Fibroblast of villous mesenchyme (primary cell): ENCODE results near the gene CRYBB3. TPM values are rescaled to one million over a fixed set of nuclear protein-coding genes. Genes with fewer than 3 reads are reported as not detected.

ENCODE experiments used
- DNase-seq: peaks from one replicate; pipeline ENCODE4 v3.0.0-alpha.2; 2010; ENCODE audit warnings: low read depth
- H3K4me3 ChIP-seq: 2 replicates; pipeline ENCODE4 v1.5.1; 2011; ENCODE audit warnings: low read depth, mild to moderate bottlenecking, low read length
- total RNA-seq: library from RNA; depleted of rRNA; stranded (reverse); fragments of >200 nt; gene quantifications from 2 replicates; pipeline ENCODE4 v1.2.3, GENCODE V29; 2012
- TF ChIP-seq, protein P1 (sequence below): IDR thresholded peaks from 2 replicates; pipeline ENCODE4 v1.5.1; 2012; ENCODE audit warnings: low read depth, mild to moderate bottlenecking, low read length; ENCODE audit not compliant: insufficient read depth

CRYBB3 gene
- total RNA-seq, 1 donor = not detected

DNA sequence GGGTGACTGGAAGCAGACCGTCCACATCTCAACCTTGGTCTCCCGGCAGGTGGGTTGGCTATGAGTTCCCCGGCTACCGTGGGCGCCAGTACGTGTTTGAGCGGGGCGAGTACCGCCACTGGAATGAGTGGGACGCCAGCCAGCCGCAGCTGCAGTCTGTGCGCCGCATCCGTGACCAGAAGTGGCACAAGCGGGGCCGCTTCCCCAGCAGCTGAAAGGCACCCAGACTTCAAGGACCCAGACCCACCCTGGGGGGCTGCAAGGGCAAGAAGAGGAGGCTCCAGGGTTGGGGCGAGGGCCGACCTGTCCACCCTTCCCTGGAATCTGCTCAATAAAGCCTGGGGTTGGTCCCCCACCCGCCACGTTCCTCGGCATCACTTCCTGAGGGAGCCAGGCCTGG is 7.3 kb downstream of the CRYBB3 start:
- DNase-seq = no peak
- H3K4me3 ChIP-seq = no peak overlapping the region
- TF ChIP-seq, protein P1, sequence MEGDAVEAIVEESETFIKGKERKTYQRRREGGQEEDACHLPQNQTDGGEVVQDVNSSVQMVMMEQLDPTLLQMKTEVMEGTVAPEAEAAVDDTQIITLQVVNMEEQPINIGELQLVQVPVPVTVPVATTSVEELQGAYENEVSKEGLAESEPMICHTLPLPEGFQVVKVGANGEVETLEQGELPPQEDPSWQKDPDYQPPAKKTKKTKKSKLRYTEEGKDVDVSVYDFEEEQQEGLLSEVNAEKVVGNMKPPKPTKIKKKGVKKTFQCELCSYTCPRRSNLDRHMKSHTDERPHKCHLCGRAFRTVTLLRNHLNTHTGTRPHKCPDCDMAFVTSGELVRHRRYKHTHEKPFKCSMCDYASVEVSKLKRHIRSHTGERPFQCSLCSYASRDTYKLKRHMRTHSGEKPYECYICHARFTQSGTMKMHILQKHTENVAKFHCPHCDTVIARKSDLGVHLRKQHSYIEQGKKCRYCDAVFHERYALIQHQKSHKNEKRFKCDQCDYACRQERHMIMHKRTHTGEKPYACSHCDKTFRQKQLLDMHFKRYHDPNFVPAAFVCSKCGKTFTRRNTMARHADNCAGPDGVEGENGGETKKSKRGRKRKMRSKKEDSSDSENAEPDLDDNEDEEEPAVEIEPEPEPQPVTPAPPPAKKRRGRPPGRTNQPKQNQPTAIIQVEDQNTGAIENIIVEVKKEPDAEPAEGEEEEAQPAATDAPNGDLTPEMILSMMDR = no peak

DNA sequence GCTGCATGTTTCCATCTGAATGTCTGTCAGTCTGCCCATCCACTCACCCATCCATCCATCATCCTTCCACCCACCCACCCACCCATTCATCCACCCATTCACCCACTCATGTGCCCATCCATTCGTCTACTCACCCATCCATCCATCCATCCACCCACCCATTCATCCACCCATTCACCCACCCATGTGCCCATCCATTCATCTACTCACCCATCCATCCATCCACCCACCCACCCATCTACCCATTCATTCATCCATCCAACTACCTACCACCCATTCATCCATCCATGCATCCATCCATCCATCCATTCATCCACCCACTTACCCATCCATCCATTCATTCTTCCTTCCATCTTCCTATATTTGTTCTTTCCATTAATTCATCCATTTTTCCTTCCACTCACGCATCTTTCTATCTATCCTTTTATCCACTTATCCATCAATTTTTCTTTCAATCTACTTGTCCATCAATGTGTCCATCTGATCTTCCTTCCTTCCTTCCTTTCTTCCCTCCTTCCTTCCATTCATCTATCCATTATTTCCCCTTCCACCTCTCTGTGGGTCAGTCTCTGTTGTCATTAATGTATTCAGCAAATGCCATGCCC is 8.0 kb downstream of the CRYBB3 start:
- TF ChIP-seq, protein P1 = no peak
- H3K4me3 ChIP-seq = no peak overlapping the region
- DNase-seq = no peak

DNA sequence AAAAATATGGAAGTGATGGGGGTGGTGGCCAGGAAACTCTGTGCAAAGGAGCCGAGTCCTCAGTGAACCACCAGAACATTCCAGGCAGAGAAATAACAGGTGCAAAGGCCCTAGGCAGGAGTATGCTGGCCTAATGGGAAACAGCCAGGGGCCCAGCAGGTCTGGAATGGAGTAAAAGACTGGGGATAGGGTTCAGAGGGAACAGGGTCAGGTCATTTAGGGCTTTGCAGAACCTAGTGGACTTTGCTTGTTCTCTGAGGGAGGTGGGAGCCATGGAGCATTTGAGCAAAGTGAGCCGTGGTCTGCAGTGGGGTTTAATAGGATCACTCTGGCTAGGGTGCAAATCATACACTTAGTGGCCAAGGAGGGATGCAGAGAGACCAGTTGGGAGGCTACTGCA is 8.7 kb downstream of the CRYBB3 start:
- no peak for DNase-seq
- TF ChIP-seq, protein P1 = no peak
- H3K4me3 ChIP-seq = no peak overlapping the region

DNA sequence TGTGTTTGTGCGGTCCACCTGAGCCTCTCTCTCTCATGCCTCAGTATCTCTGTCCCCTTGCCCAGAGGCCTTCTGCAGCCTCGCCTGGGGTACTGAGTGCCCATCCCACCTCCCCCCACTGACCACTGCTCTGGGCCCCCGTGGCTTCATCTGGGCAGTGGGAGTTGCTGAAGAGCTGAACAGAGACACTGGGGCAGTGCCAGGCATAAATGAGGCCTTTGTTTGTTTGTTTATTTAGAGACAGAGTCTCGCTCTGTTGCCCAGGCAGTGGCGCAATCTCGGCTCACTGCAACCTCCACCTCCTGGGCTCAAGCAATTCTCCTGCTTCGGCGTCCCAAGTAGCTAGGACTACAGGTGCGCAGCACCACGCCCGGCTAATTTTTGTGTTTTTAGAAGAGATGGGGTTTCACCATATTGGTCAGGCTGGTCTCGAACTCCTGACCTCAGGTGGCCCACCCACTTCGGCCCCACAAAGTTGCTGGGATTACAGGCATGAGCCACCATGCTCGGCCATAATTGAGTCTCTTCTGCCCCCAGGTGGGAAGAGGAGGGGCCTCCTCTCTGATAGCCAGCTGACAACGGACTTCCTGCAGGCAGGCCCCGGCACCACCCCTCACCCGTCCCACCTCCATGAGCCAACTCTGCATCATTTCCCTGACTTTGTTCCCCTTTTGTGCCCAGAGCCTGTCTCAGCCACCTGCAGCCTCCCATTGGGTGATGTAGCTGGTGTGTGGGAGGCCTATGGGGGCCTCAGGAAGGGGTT is 9.3 kb downstream of the CRYBB3 start:
- no peak overlapping the region for H3K4me3 ChIP-seq
- DNase-seq = no peak
- TF ChIP-seq, protein P1 = no peak

DNA sequence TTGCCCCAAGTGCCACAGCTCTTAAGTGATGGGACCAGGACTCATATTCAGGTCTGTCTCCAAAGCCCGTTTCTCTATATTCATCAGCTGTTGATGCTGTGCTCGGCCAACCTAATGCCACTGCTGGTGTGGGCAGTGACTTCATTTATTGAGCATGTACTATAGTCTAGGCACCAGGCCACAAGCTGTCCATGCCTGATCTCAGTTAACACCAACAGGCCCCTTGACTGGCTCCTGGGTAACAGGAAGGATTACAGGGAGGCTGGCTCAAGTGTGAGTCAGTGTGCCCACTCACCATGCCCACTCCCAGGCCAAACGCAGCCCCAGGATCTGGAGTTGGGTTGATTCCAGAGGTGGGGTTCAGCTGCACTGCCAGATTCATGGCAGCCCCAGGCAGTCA is 11.1 kb downstream of the CRYBB3 start:
- H3K4me3 ChIP-seq = no peak overlapping the region
- DNase-seq = no peak
- TF ChIP-seq, protein P1 = no peak

DNA sequence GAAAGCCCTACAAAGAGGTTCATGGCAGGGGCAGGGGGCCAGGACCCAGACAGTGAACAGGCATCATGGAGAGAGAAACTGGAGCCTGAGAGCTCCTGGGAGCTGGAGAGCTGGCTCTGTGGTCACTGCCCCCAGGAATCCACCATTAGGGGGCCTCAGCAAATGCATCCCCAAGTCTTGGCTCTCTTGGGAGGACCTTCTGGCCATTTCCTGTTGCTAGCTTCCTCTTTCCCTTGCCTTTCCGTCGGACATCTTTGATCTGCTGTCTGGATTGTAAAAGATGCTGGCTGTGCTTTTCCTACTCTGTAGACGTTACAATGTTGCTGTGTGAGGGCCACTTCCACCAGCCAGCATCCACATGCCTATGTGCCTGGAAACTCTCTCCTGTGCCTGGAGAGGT is 12.7 kb downstream of the CRYBB3 start:
- TF ChIP-seq, protein P1 = no peak
- DNase-seq = no peak
- no peak overlapping the region for H3K4me3 ChIP-seq

DNA sequence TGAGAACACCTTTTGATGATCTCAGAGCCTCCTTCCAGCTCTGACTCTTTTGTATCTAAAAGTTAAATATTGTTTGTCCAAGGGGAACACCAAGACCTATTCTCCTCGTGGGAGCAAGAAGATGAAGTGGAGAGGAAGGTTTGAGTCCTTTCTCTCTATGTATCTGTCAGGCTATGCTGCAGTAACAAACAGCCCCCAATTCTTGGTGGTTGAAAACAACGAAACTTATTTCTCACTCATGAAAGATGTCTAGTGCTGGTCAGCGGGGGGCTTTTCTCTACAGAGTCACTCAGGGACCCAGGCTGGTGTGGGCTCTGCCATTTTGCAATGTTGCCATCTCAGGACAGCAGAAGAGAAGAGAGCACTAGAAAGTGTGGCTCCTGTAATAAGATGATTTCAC is 13.6 kb downstream of the CRYBB3 start:
- H3K4me3 ChIP-seq = no peak overlapping the region
- TF ChIP-seq, protein P1 = no peak
- DNase-seq = no peak
